Right lobe of liver (tissue), 4 donors: Measurements from ENCODE around the gene EXOC3.

ENCODE experiments used
- POLR2A ChIP-seq: fragments of 450-650 bp; IDR thresholded peaks from one replicate; pipeline ENCODE4 v1.6.1; 2017; ENCODE audit warnings: antibody characterized with exemption, mild to moderate bottlenecking
- TF ChIP-seq, protein P1 (sequence below), 4 donors: fragments of 200-600 bp in 3 of 4; fragments of 450-650 bp in 1 of 4; IDR thresholded peaks; one replicate each; pipeline versions ENCODE4 v1.5.1 to v1.8.0; 2016 to 2022; ENCODE audit warnings: antibody characterized with exemption in 4 of 4, mild to moderate bottlenecking in 2 of 4
- donor health status: DM: no; HTN: no; CAD: no.
- donor health status: DM: no; HTN: no; CAD: no.
- donor health status: DM: no; HTN: yes; CAD: no.

DNA sequence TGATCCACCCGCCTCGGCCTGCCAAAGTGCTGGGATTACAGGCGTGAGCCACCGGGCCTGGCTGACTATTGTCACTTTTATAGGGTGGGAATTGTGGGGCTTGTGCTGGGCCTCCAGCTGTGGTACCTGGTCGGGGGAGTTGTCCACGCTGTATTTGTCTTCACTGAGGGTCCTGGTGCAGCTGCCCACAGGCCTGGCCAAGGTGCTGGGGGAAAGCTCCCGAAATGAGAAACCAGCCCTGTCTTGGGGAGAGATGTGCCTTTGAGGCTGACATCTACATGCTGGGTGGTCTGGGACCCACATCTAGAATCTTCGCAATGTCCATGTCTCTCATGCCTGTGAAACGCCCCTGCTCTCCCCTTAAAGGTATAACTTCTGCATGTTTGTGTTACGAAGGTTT lies 2.6 kb downstream of the EXOC3 start:
- TF ChIP-seq, protein P1, sequence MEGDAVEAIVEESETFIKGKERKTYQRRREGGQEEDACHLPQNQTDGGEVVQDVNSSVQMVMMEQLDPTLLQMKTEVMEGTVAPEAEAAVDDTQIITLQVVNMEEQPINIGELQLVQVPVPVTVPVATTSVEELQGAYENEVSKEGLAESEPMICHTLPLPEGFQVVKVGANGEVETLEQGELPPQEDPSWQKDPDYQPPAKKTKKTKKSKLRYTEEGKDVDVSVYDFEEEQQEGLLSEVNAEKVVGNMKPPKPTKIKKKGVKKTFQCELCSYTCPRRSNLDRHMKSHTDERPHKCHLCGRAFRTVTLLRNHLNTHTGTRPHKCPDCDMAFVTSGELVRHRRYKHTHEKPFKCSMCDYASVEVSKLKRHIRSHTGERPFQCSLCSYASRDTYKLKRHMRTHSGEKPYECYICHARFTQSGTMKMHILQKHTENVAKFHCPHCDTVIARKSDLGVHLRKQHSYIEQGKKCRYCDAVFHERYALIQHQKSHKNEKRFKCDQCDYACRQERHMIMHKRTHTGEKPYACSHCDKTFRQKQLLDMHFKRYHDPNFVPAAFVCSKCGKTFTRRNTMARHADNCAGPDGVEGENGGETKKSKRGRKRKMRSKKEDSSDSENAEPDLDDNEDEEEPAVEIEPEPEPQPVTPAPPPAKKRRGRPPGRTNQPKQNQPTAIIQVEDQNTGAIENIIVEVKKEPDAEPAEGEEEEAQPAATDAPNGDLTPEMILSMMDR (IDR thresholded peaks at IDR 0.05) = no peak
- TF ChIP-seq POLR2A = no peak
